ENCODE results near the gene PRODH. TPM values are rescaled to one million over a fixed set of nuclear protein-coding genes. Genes with fewer than 3 reads are reported as not detected.

The PRODH gene
- total RNA-seq, 1 donor from 2014 or later = 23.5 TPM

Other genes with a start within 250 kb of the PRODH start
- gene DGCR6, start 30.0 kb downstream of the PRODH start, total RNA-seq = 2.8 TPM
- 37.2 TPM for gene DGCR2, start 186.1 kb upstream of the PRODH start, total RNA-seq
- gene TSSK2, start 195.0 kb upstream of the PRODH start, total RNA-seq = not detected
- 14.8 TPM for gene ESS2, start 208.4 kb upstream of the PRODH start, total RNA-seq
- gene GSC2, start 214.0 kb upstream of the PRODH start, total RNA-seq = not detected
- gene SLC25A1, start 242.4 kb upstream of the PRODH start, total RNA-seq = 54.1 TPM